Liver (tissue), 9 donors: ENCODE measurements around the gene ABCA6. TPM values are rescaled to one million over a fixed set of nuclear protein-coding genes. Genes with fewer than 3 reads are reported as not detected.

Experiments
- DNase-seq: peaks from one replicate; pipeline ENCODE4 v3.0.0-alpha.2; 2017; ENCODE audit warnings: low spot score
- H3K27ac ChIP-seq, 2 donors: one replicate each; pipeline ENCODE4 v1.7.0; 2013; ENCODE audit warnings: inconsistent platforms in 2 of 2, low read length in 2 of 2, control low read depth in 1 of 2, low read depth in 1 of 2, mild to moderate bottlenecking in 1 of 2
- H3K27me3 ChIP-seq, 4 donors: one replicate each; pipeline versions ENCODE4 v1.6.1 to v1.7.0; 2013; ENCODE audit warnings: low read length in 3 of 4, inconsistent platforms in 1 of 4, mild to moderate bottlenecking in 1 of 4, moderate library complexity in 1 of 4; ENCODE audit not compliant: control insufficient read depth in 4 of 4, insufficient read depth in 4 of 4
- H3K36me3 ChIP-seq, 4 donors: one replicate each; pipeline versions ENCODE4 v1.6.1 to v1.7.0; 2013; ENCODE audit warnings: low read length in 3 of 4, mild to moderate bottlenecking in 3 of 4, low read depth in 1 of 4, moderate library complexity in 1 of 4; ENCODE audit not compliant: control insufficient read depth in 4 of 4, insufficient read depth in 3 of 4
- H3K4me1 ChIP-seq, 4 donors: one replicate each; pipeline versions ENCODE4 v1.6.1 to v1.7.0; 2013; ENCODE audit warnings: low read length in 3 of 4, mild to moderate bottlenecking in 3 of 4, moderate library complexity in 1 of 4; ENCODE audit not compliant: control insufficient read depth in 4 of 4, insufficient read depth in 4 of 4
- H3K4me3 ChIP-seq, 3 donors: one replicate each; pipeline versions ENCODE4 v1.6.1 to v1.7.0; 2013; ENCODE audit warnings: low read length in 3 of 3, control low read depth in 1 of 3, low read depth in 1 of 3, mild to moderate bottlenecking in 1 of 3
- H3K9ac ChIP-seq, 2 donors: one replicate each; pipeline ENCODE4 v1.7.0; 2013; ENCODE audit warnings: low read length in 2 of 2, mild to moderate bottlenecking in 2 of 2, moderate library complexity in 2 of 2, control low read depth in 1 of 2, low read depth in 1 of 2
- H3K9me3 ChIP-seq, 4 donors: one replicate each; pipeline versions ENCODE4 v1.6.1 to v1.7.0; 2013; ENCODE audit warnings: low read length in 3 of 4; ENCODE audit not compliant: control insufficient read depth in 4 of 4
- ATF3 ChIP-seq: IDR thresholded peaks from 2 replicates; pipeline ENCODE4 v1.6.1; 2016; ENCODE audit warnings: antibody characterized with exemption
- CTCF ChIP-seq: fragments of 150-350 bp; IDR thresholded peaks from 2 replicates; pipeline ENCODE4 v1.5.1; 2017; ENCODE audit warnings: improper control_type of control experiment, low read depth, low read length; ENCODE audit not compliant: missing input control
- EGR1 ChIP-seq, 2 donors: IDR thresholded peaks; 2 replicates each; pipeline ENCODE4 v1.6.1; 2016 to 2018; ENCODE audit warnings: antibody characterized with exemption in 2 of 2, low read depth in 2 of 2
- FOXA1 ChIP-seq: IDR thresholded peaks from 2 replicates; pipeline ENCODE4 v1.6.1; 2016; ENCODE audit warnings: antibody characterized with exemption
- FOXA2 ChIP-seq: IDR thresholded peaks from 2 replicates; pipeline ENCODE4 v1.6.1; 2016; ENCODE audit warnings: antibody characterized with exemption
- GABPA ChIP-seq, 2 donors: IDR thresholded peaks in 1 of 2; conservative IDR thresholded peaks in 1 of 2; 2 replicates each; pipeline ENCODE4 v1.6.1; 2016; ENCODE audit warnings: antibody characterized with exemption in 2 of 2, mild to moderate bottlenecking in 1 of 2, moderate library complexity in 1 of 2
- HNF4A ChIP-seq, 2 donors: conservative IDR thresholded peaks; 2 replicates each; pipeline ENCODE4 v1.6.1; 2016; ENCODE audit warnings: antibody characterized with exemption in 2 of 2, mild to moderate bottlenecking in 2 of 2
- HNF4G ChIP-seq: IDR thresholded peaks from 2 replicates; pipeline ENCODE4 v1.6.1; 2016; ENCODE audit warnings: antibody characterized with exemption
- JUND ChIP-seq, 2 donors: IDR thresholded peaks; 2 replicates each; pipeline ENCODE4 v1.6.1; 2016; ENCODE audit warnings: antibody characterized with exemption in 2 of 2
- MAX ChIP-seq: IDR thresholded peaks from 2 replicates; pipeline ENCODE4 v1.6.1; 2016; ENCODE audit warnings: antibody characterized with exemption
- NR2F2 ChIP-seq: IDR thresholded peaks from 2 replicates; pipeline ENCODE4 v1.6.1; 2016; ENCODE audit warnings: antibody characterized with exemption
- RAD21 ChIP-seq, 2 donors: IDR thresholded peaks; 2 replicates each; pipeline ENCODE4 v1.6.1; 2016; ENCODE audit warnings: antibody characterized with exemption in 2 of 2, mild to moderate bottlenecking in 2 of 2
- RXRA ChIP-seq, 2 donors: IDR thresholded peaks; 2 replicates each; pipeline ENCODE4 v1.6.1; 2017 to 2018; ENCODE audit warnings: antibody characterized with exemption in 2 of 2, mild to moderate bottlenecking in 1 of 2
- TAF1 ChIP-seq: conservative IDR thresholded peaks from 2 replicates; pipeline ENCODE4 v1.6.1; 2016; ENCODE audit warnings: antibody characterized with exemption, mild to moderate bottlenecking
- YY1 ChIP-seq: IDR thresholded peaks from 2 replicates; pipeline ENCODE4 v1.6.1; 2016; ENCODE audit warnings: antibody characterized with exemption, mild to moderate bottlenecking
- ZBTB33 ChIP-seq: IDR thresholded peaks from 2 replicates; pipeline ENCODE4 v1.6.1; 2016; ENCODE audit warnings: antibody characterized with exemption
- WGBS: extraction: QIAGEN DNeasy Blood & Tissue Kit; methylation state at CpG from one replicate; pipeline ENCODE4 v1.1.7; 2013; 5-methylcytosine and 5-hydroxymethylcytosine counted together
- polyA plus RNA-seq, 2 donors: library from polyadenylated mRNA; stranded (reverse) in 1 of 2; unstranded in 1 of 2; fragments of 200-250 nt in 1 of 2; fragments of >200 nt in 1 of 2; fragmentation: Nextera tagmentation in 1 of 2; extraction: Ambion mirVana in 1 of 2; gene quantifications; one replicate each; pipeline versions ENCODE4 v1.2.1 to v1.2.3, GENCODE V29; 2013 to 2015
- total RNA-seq, 2 donors: library from RNA; depleted of rRNA; stranded (reverse); fragments of >200 nt; gene quantifications; one replicate each; pipeline ENCODE4 v1.2.3, GENCODE V29; 2014
- donor health status: healthy.
- donor health status: healthy.
- donor health status: healthy.
- donor health status: healthy.
- donor health status: healthy.

Gene ABCA6
- total and polyA plus RNA-seq, 4 donors = 37.5 to 158 (median 47.5) TPM

GRCh38 chr17:69067274-69068047, 74.2 kb downstream of the ABCA6 start:
- WGBS = 95% methylated on average over 4 of the region's 4 CpGs

GRCh38 chr17:69066482-69066881, 75.2 kb downstream of the ABCA6 start:
- no peak overlapping the region for H3K4me3 ChIP-seq
- peaks cover 0 to 4% (median 2%) of the 10 kb centered on the region in 4 donors for H3K4me1 ChIP-seq
- H3K9me3 ChIP-seq = no peaks in the 10 kb centered on the region
- H3K9ac ChIP-seq = no peak overlapping the region
- TF ChIP-seq CTCF = no peak
- TF ChIP-seq YY1 = no peak
- TF ChIP-seq FOXA2 = no peak
- TF ChIP-seq FOXA1 = no peak
- TF ChIP-seq RAD21 (IDR thresholded peaks at IDR 0.05) = no peak
- no peak for TF ChIP-seq ATF3
- TF ChIP-seq GABPA (IDR thresholded peaks at IDR 0.05 in 1 of 2, conservative IDR thresholded peaks at IDR 0.05 in 1 of 2) = no peak
- TF ChIP-seq TAF1 = no peak
- TF ChIP-seq ZBTB33 = no peak
- TF ChIP-seq EGR1 (IDR thresholded peaks at IDR 0.05; ENCODE audit: low read depth in 2 of 2) = no peak
- TF ChIP-seq MAX = no peak
- no peak for TF ChIP-seq JUND (IDR thresholded peaks at IDR 0.05)
- peaks cover 0 to 11% (median 4%) of the 10 kb centered on the region in 4 donors for H3K36me3 ChIP-seq
- 84% methylated on average over 7 of the region's 7 CpGs for WGBS
- H3K27me3 ChIP-seq = no peaks in the 10 kb centered on the region
- DNase-seq = no peak
- no peak overlapping the region for H3K27ac ChIP-seq

More at GRCh38 chr17:69067274-69068047, 74.2 kb downstream of the ABCA6 start:
- Histone ChIP-seq H3K27me3 (no peaks in the 10 kb centered on the region), H3K36me3 (peaks cover 0 to 11% (median 4%) of the 10 kb centered on the region in 4 donors), H3K4me1 (peaks cover 0 to 3% (median 1%) of the 10 kb centered on the region in 4 donors), H3K4me3 (no peak overlapping the region), H3K27ac (no peak overlapping the region), H3K9me3 (no peaks in the 10 kb centered on the region), H3K9ac (no peak overlapping the region)
- DNase-seq = no peak
- TF ChIP-seq RAD21 (IDR thresholded peaks at IDR 0.05) (peak in 1 of 2 donors; percentile 11), HNF4G (no peak), FOXA1 (no peak)

- H3K4me3 ChIP-seq = no peak overlapping the region
- H3K27me3 ChIP-seq = no peaks in the 10 kb centered on the region
- H3K9ac ChIP-seq = no peak overlapping the region
- peaks cover 0 to 5% (median 3%) of the 10 kb centered on the region in 4 donors for H3K4me1 ChIP-seq
- H3K9me3 ChIP-seq = no peaks in the 10 kb centered on the region
- no peak overlapping the region for H3K27ac ChIP-seq
- no peak for DNase-seq
- peaks cover 0 to 11% (median 4%) of the 10 kb centered on the region in 4 donors for H3K36me3 ChIP-seq
- TF ChIP-seq EGR1 (IDR thresholded peaks at IDR 0.05; ENCODE audit: low read depth in 2 of 2) = no peak
- TF ChIP-seq TAF1 = no peak
- TF ChIP-seq YY1 = no peak
- no peak for TF ChIP-seq HNF4A (conservative IDR thresholded peaks at IDR 0.05)
- TF ChIP-seq GABPA (IDR thresholded peaks at IDR 0.05 in 1 of 2, conservative IDR thresholded peaks at IDR 0.05 in 1 of 2) = no peak
- no peak for TF ChIP-seq HNF4G
- no peak for TF ChIP-seq FOXA1
- TF ChIP-seq RAD21 (IDR thresholded peaks at IDR 0.05) = no peak
- TF ChIP-seq ZBTB33 = no peak
- no peak for TF ChIP-seq RXRA (IDR thresholded peaks at IDR 0.05)
- TF ChIP-seq NR2F2 = no peak
- no peak for TF ChIP-seq ATF3
Measured at GRCh38 chr17:69065113-69065512, 76.6 kb downstream of the ABCA6 start.
